GM12865 (cell line): ENCODE results near the gene SLC10A4.
"Not testable (repeated sequence)": the region's sequence is repeated elsewhere in the genome, so short reads cannot be mapped to it uniquely, and the experiment has no call there.

Experiments used
- DNase-seq: peaks from one replicate; pipeline ENCODE4 v3.0.0; 2010; ENCODE audit warnings: low read depth
- H3K4me3 ChIP-seq: 2 replicates; pipeline ENCODE4 v1.5.1; 2011; ENCODE audit warnings: mild to moderate bottlenecking, low read depth, low read length, control low read depth
- TF ChIP-seq, protein P1 (sequence below): IDR thresholded peaks from 2 replicates; pipeline ENCODE4 v1.5.1; 2011; ENCODE audit warnings: low read length, control low read depth, low read depth, inconsistent platforms; ENCODE audit not compliant: insufficient read depth; ENCODE audit errors: missing control alignments

Gene SLC10A4

DNA sequence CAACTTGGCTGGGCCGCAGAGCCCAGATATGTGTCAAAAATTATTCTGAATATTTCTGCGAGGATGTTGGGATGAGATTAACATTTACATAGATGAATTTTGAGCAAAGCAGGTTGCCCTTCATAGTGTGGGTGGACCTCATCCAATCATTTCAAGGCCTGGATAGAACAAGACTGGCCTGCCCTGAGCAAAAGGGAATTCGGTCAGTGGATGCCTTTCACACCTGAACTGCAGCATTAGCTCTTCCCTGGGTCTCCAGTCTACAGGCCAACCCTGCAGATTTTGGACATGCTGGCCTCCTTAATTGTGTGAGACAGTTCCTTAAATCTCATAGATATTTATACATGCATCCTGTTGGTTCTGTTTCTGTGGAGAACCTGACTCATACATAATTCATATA is 32.4 kb upstream of the SLC10A4 start:
- no peak overlapping the region for H3K4me3 ChIP-seq
- TF ChIP-seq, protein P1, sequence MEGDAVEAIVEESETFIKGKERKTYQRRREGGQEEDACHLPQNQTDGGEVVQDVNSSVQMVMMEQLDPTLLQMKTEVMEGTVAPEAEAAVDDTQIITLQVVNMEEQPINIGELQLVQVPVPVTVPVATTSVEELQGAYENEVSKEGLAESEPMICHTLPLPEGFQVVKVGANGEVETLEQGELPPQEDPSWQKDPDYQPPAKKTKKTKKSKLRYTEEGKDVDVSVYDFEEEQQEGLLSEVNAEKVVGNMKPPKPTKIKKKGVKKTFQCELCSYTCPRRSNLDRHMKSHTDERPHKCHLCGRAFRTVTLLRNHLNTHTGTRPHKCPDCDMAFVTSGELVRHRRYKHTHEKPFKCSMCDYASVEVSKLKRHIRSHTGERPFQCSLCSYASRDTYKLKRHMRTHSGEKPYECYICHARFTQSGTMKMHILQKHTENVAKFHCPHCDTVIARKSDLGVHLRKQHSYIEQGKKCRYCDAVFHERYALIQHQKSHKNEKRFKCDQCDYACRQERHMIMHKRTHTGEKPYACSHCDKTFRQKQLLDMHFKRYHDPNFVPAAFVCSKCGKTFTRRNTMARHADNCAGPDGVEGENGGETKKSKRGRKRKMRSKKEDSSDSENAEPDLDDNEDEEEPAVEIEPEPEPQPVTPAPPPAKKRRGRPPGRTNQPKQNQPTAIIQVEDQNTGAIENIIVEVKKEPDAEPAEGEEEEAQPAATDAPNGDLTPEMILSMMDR: no peak
- no peak for DNase-seq

DNA sequence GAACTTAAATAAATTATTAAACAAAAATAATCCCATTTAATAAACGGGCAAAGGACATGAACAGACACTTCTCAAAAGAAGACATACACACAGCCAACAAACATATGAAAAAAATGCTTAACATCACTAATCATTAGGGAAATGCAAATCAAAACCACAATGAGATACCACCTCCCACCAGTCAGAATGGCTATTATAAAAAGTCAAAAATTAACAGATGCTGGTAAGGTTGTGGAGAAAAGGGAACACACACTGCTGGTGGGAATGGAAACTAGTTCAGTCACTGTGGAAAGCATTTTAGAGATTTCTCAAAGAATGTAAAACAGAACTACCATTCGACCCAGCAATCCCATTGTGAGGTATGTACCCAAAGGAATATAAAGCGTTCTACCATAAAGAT is 31.5 kb upstream of the SLC10A4 start:
- not testable (repeated sequence) for DNase-seq, H3K4me3 ChIP-seq

GRCh38 chr4:48454591-48454990 is 28.6 kb upstream of the SLC10A4 start:
- DNase-seq: no peak
- H3K4me3 ChIP-seq: no peak overlapping the region
- TF ChIP-seq, protein P1: no peak

- no peak for DNase-seq
These were observed 22.1 kb upstream of the SLC10A4 start for GRCh38 chr4:48461000-48461399.

DNA sequence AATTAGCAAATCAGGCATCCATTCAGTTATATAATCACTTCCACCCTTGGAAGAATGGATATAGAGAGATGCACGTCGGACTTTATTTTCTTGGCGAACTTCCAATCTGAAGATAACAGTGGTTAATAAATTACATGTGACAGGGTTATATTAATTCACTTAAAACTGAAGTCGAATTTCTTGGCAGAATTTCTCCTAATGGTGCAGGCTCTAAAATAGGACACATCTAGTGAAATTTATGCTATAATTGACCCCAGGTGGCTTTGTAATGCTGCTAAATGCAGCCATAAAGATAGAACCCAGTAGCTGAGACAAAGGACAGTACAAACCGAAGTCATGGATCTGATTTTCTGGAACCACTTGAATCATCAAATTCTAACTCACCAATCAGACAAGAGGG is 20.8 kb upstream of the SLC10A4 start:
- TF ChIP-seq, protein P1: no peak
- no peak for DNase-seq
- no peak overlapping the region for H3K4me3 ChIP-seq

More at GRCh38 chr4:48461000-48461399, 22.1 kb upstream of the SLC10A4 start:
- no peak overlapping the region for H3K4me3 ChIP-seq
- TF ChIP-seq, protein P1: no peak

- H3K4me3 ChIP-seq: no peak overlapping the region
- no peak for DNase-seq
- TF ChIP-seq, protein P1: no peak
These were observed 15.7 kb upstream of the SLC10A4 start for GRCh38 chr4:48467442-48467841.

DNA sequence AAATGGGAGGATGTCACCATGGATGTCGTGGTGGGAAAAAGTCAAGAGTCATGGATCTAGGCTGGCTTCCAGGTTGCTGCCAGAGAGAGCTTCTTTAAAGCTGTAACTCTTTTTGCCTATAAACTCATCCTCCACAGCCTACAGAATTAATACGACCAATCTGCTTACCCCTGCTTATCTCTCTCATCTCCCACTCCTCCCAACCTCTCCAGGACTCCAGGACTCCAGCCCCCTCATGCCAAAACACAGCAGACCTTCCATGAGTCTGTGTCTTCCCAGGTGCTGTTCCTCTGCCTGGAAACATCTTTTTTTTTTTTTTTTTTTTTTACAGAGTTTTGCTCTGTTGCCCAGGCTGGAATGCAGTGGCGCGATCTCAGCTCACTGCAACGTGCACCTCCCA is 15.3 kb upstream of the SLC10A4 start:
- no peak overlapping the region for H3K4me3 ChIP-seq
- TF ChIP-seq, protein P1: no peak
- DNase-seq: no peak
